Karpas-422 (cell line): ENCODE data around the gene PPP1R12B. TPM values are rescaled to one million over a fixed set of nuclear protein-coding genes. Genes with fewer than 3 reads are reported as not detected.
"Not testable (repeated sequence)": the region's sequence is repeated elsewhere in the genome, so short reads cannot be mapped to it uniquely, and the experiment has no call there.

Experiments used
- DNase-seq: peaks from one replicate; pipeline ENCODE4 v3.0.0-alpha.2; 2015
- H2AFZ ChIP-seq: fragments of 200-600 bp; sonication (generic); 2 replicates; pipeline ENCODE4 v1.6.1; 2014; ENCODE audit warnings: antibody characterized with exemption, low read length, mixed read lengths
- H3K27ac ChIP-seq: fragments of 200-600 bp; sonication (generic); 2 replicates; pipeline ENCODE4 v1.5.1; 2014; ENCODE audit warnings: mild to moderate bottlenecking, low read length, moderate library complexity
- H3K27me3 ChIP-seq: fragments of 200-600 bp; sonication (generic); 2 replicates; pipeline ENCODE4 v1.6.1; 2014; ENCODE audit warnings: low read length, mixed read lengths
- H3K36me3 ChIP-seq: fragments of 200-600 bp; sonication (generic); 2 replicates; pipeline ENCODE4 v1.6.1; 2014; ENCODE audit warnings: low read length, mixed read lengths; ENCODE audit not compliant: insufficient read depth
- H3K4me1 ChIP-seq: fragments of 200-600 bp; sonication (generic); 2 replicates; pipeline ENCODE4 v1.6.1; 2014; ENCODE audit warnings: mild to moderate bottlenecking, low read length, mixed read lengths
- H3K4me2 ChIP-seq: fragments of 200-600 bp; sonication (generic); 2 replicates; pipeline ENCODE4 v1.6.1; 2014; ENCODE audit warnings: low read length, low read depth, mild to moderate bottlenecking; ENCODE audit not compliant: poor library complexity, severe bottlenecking
- H3K4me3 ChIP-seq: fragments of 200-600 bp; sonication (generic); 2 replicates; pipeline ENCODE4 v1.5.1; 2014; ENCODE audit warnings: mild to moderate bottlenecking, antibody characterized with exemption, low read length, mixed read lengths
- H3K79me2 ChIP-seq: fragments of 200-600 bp; sonication (generic); 2 replicates; pipeline ENCODE4 v1.6.1; 2014; ENCODE audit warnings: mild to moderate bottlenecking, low read length, mixed read lengths
- H3K9ac ChIP-seq: fragments of 200-600 bp; sonication (generic); 2 replicates; pipeline ENCODE4 v1.6.0; 2014; ENCODE audit warnings: low read length
- H3K9me2 ChIP-seq: fragments of 200-600 bp; sonication (generic), shearing (Covaris generic); replicated peaks from 2 replicates; pipeline ENCODE4 v1.6.0; 2014; ENCODE audit warnings: mild to moderate bottlenecking, low read length, moderate library complexity; ENCODE audit not compliant: insufficient read depth
- H3K9me3 ChIP-seq: fragments of 300-700, 200-600 bp; sonication (generic); 2 replicates; pipeline ENCODE4 v1.6.1; 2014; ENCODE audit warnings: low read length, mixed read lengths
- H4K20me1 ChIP-seq: fragments of 200-600 bp; sonication (generic); 2 replicates; pipeline ENCODE4 v1.6.1; 2014; ENCODE audit warnings: mild to moderate bottlenecking, antibody characterized with exemption, low read length, low read depth; ENCODE audit not compliant: insufficient read depth
- total RNA-seq: library from RNA; depleted of rRNA; stranded (reverse); fragments of >200 nt; shearing (Covaris generic); gene quantifications from 2 replicates; pipeline ENCODE4 v1.2.3, GENCODE V29; 2014; ENCODE audit warnings: low replicate concordance

The PPP1R12B gene
- total RNA-seq, 1 experiment from 2014 or later, result 8.4 TPM

DNA sequence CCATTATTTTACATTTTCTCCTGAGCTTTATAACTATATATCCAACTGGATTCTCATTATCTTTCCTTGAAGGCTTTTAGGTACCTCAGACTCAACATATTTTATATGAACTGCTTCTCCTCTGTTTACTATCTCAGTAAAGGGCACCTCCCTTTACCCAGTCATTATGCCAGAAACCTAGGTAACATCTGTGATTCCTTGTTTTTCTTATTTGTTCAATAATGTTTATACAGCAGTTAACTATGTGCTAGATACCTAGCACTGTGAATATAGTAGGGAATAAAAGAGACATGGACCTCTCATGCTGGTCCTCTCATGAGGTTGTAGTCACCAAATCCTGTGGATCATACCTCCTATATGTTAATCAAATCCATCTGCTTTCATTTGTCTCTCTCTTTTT lies 25.6 kb downstream of the PPP1R12B start:
- H3K79me2 ChIP-seq, result no peaks in the 10 kb centered on the region
- H3K36me3 ChIP-seq, result no peaks in the 10 kb centered on the region
- no peak overlapping the region for H2AFZ ChIP-seq
- H3K4me3 ChIP-seq, result no peak overlapping the region
- H3K9me2 ChIP-seq, result no peaks in the 10 kb centered on the region
- H4K20me1 ChIP-seq, result no peaks in the 10 kb centered on the region
- no peaks in the 10 kb centered on the region for H3K4me1 ChIP-seq
- H3K27me3 ChIP-seq, result no peaks in the 10 kb centered on the region
- no peaks in the 10 kb centered on the region for H3K9me3 ChIP-seq
- H3K4me2 ChIP-seq, result no peak overlapping the region
- H3K27ac ChIP-seq, result no peak overlapping the region
- H3K9ac ChIP-seq, result no peak overlapping the region
- DNase-seq, result no peak

DNA sequence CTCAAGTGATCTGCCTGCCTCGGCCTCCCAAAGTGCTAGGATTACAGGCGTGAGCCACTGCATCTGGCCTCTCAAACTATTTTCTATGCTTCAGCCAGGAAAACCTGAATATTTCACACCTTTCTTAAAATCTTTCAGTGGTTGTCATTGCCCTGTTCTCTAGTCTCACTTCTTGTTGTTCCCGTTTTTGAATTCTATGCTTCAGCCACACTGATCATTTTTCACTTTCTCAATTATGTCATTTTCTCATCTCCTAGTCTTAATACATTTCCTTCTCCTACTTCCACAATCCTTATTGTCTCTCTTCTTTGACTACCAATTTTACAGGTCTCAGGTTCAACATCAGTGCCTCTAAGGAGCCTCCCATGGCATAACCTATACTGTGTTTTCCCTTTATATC lies 26.7 kb downstream of the PPP1R12B start:
- not testable (repeated sequence) for H3K27ac ChIP-seq, H3K9me2 ChIP-seq, H3K4me1 ChIP-seq, H3K79me2 ChIP-seq, H4K20me1 ChIP-seq, H2AFZ ChIP-seq, H3K4me3 ChIP-seq, H3K9ac ChIP-seq, H3K9me3 ChIP-seq, H3K27me3 ChIP-seq, H3K4me2 ChIP-seq, DNase-seq, H3K36me3 ChIP-seq

DNA sequence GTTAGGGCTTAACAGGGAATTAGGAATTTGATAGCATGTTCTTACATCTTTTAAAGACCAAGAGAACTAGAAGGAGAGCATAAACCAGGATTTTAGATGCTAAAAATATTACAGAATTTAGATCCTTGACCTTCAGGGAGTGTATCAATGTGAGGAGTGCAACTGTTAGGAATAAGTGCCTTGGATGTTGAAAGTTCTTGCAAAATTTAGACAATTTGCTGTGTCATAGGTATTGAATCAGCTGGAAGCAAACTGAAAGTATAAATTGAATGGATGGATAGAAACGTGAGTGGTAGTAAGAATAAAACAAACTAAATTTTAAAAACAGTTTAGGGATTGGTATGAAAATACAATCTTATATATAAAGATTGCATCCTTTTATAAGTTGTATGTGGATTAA lies 27.7 kb downstream of the PPP1R12B start:
- H3K27me3 ChIP-seq, result no peaks in the 10 kb centered on the region
- H3K9me2 ChIP-seq, result no peaks in the 10 kb centered on the region
- H3K9ac ChIP-seq, result no peak overlapping the region
- H3K4me1 ChIP-seq, result no peaks in the 10 kb centered on the region
- H4K20me1 ChIP-seq, result 0 out of 2 replicates have a peak, but pooled peaks cover 7% of the 10 kb centered on the region
- no peaks in the 10 kb centered on the region for H3K36me3 ChIP-seq
- no peak for DNase-seq
- no peaks in the 10 kb centered on the region for H3K79me2 ChIP-seq
- no peaks in the 10 kb centered on the region for H3K9me3 ChIP-seq
- H2AFZ ChIP-seq, result no peak overlapping the region
- no peak overlapping the region for H3K4me2 ChIP-seq
- no peak overlapping the region for H3K4me3 ChIP-seq
- H3K27ac ChIP-seq, result no peak overlapping the region

DNA sequence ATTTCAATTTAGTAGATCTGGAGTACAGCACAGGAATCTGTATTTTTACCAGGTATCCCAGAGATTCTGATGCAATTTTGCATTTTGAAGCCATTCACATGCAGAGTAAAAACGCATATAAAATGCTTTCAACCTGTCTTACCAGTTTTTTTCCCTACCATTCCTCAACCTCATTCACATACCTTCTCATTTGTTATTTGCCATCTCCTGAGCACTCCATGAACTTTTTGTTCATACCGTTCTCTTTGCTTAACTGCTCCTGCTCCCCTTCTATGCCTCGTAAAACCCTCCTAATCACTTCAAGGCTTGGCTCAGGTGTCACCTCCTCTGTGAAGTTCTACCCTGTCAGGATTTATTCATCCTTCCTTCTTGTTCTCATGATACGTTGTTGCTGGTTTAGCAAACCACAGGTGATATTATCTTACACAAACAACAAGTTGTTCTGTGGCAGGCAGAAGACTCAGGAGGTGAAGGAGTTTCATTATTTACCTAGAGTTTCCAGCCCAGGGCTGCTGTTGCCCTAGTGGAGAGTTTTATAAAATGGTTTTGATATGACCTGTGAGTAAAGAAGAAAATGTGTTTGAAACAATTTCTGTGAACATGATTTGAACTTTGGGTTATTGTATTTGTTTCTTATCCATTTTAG lies 31.5 kb downstream of the PPP1R12B start:
- H3K4me3 ChIP-seq, H3K9ac ChIP-seq, H3K27ac ChIP-seq, H4K20me1 ChIP-seq, H3K27me3 ChIP-seq, H3K9me2 ChIP-seq, H3K4me2 ChIP-seq, DNase-seq, H2AFZ ChIP-seq, H3K36me3 ChIP-seq, H3K79me2 ChIP-seq, H3K4me1 ChIP-seq, H3K9me3 ChIP-seq: not testable (repeated sequence)

DNA sequence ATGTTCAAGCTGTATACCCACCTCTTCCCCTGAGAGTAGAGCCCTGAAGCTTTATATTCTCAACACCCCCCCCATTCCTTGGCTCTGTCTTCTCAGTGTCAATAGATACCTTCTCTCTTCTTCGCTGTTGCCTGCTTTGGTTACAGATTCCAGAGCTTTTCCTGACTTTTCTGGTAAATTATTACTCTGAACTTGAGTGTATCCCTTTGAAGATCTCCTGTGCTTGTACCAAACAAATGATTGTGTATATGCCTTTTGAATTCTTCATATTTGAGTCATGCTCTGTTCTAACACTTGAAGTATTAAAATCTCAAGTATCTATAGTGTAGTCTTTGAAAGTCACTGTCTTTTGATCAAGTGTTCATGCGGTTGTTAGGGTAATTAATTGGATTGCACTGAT lies 32.0 kb downstream of the PPP1R12B start:
- not testable (repeated sequence) for H3K4me3 ChIP-seq, H4K20me1 ChIP-seq, H3K9me2 ChIP-seq, H3K9ac ChIP-seq, H3K27ac ChIP-seq, H3K9me3 ChIP-seq, H3K4me1 ChIP-seq, H3K79me2 ChIP-seq, H3K27me3 ChIP-seq, H3K36me3 ChIP-seq, H3K4me2 ChIP-seq, H2AFZ ChIP-seq, DNase-seq

DNA sequence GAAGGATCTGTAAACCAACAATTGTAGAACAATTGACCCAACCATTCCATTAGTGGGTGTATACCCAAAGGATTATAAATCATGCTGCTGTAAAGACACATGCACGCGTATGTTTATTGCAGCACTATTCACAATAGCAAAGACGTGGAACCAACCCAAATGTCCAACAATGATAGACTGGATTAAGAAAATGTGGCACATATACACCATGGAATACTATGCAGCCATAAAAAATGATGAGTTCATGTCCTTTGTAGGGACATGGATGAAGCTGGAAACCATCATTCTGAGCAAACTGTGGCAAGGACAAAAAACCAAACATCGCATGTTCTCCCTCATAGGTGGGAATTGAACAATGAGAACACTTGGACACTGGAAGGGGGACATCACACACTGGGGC lies 33.4 kb downstream of the PPP1R12B start:
- not testable (repeated sequence) for H3K9me3 ChIP-seq, DNase-seq, H3K4me3 ChIP-seq, H4K20me1 ChIP-seq, H3K27ac ChIP-seq, H3K9ac ChIP-seq, H3K36me3 ChIP-seq, H3K4me2 ChIP-seq, H3K79me2 ChIP-seq, H2AFZ ChIP-seq, H3K9me2 ChIP-seq, H3K4me1 ChIP-seq, H3K27me3 ChIP-seq

DNA sequence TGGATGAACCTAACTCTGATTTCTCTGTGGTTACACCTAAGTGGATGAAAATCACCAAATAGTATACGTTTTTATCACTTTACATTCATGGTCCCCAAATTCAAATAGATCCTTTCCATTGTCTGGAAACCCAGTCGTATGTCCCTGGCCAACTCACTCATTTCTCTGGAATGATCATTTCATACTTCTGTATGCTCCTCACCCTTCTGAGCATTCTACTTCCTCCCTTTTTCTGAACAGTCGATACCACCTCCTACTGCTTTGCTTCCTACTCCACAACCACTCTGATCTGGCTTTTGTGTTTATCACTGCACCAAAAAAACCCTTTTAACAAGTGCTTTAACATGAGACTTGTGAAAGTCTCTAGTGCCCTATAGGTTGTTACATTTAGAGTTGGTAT lies 47.3 kb downstream of the PPP1R12B start:
- H3K79me2 ChIP-seq, H3K27ac ChIP-seq, H3K4me3 ChIP-seq, H3K9me3 ChIP-seq, H3K9ac ChIP-seq, H3K4me2 ChIP-seq, H3K27me3 ChIP-seq, H3K36me3 ChIP-seq, DNase-seq, H3K4me1 ChIP-seq, H3K9me2 ChIP-seq, H2AFZ ChIP-seq: not testable (repeated sequence)
- peaks cover 21% of the 10 kb centered on the region; the same call in 1 of the 2 replicates for H4K20me1 ChIP-seq

DNA sequence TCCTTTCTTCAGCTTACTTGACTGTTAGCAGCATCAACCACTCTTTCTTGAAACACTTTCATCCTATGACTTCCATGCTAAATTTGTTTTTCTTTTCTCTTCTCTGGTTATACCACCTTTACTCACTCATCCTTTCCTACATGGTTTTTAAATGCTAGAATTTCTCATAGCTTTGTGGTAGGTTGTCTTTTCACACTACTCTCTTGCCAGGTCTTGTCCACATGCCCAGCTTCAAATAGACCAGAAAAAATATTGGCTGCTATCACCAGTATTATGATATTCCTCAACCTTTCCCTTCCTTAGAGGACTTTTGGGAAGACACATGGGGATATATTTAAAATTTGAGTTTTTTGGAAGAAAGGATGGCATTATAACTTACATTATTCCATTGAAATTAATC lies 48.8 kb downstream of the PPP1R12B start:
- Histone ChIP-seq H4K20me1 (peaks cover 21% of the 10 kb centered on the region; the same call in 1 of the 2 replicates), H3K9me3 (no peaks in the 10 kb centered on the region), H3K9me2 (no peaks in the 10 kb centered on the region), H3K4me3 (no peak overlapping the region), H3K9ac (no peak overlapping the region), H3K27me3 (no peaks in the 10 kb centered on the region), H2AFZ (no peak overlapping the region), H3K4me2 (no peak overlapping the region), H3K79me2 (no peaks in the 10 kb centered on the region), H3K36me3 (no peaks in the 10 kb centered on the region), H3K4me1 (no peaks in the 10 kb centered on the region), H3K27ac (no peak overlapping the region)
- DNase-seq, result no peak

DNA sequence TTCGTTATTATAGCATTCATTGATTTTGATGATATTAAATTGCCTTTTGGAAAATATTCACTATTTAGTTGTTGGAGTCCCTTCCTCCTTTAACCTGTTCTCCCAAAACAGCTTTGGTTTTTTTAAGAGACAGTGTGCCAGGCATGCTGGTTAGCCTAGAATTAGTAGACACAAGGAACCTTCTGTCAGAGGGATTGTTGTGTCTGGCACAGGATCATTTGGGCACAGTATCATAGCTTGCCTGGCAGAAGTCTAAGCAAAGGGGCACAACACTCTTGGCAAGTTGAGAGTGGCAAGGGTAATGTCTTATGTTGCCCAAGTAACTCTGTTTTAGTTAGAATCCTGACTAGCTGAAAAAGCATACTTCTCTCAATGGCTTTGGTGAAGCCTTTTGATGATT lies 49.9 kb downstream of the PPP1R12B start:
- not testable (repeated sequence) for H3K9me2 ChIP-seq, H3K4me2 ChIP-seq, H3K36me3 ChIP-seq, H3K27me3 ChIP-seq, H2AFZ ChIP-seq, H3K9me3 ChIP-seq, H3K4me1 ChIP-seq, H3K9ac ChIP-seq, DNase-seq, H3K27ac ChIP-seq, H3K79me2 ChIP-seq, H3K4me3 ChIP-seq
- peaks cover 24% of the 10 kb centered on the region; the same call in 1 of the 2 replicates for H4K20me1 ChIP-seq
